RKO (cell line): Measurements from ENCODE around the gene PABPN1L.
"Not testable (repeated sequence)": the region's sequence is repeated elsewhere in the genome, so short reads cannot be mapped to it uniquely, and the experiment has no call there.

Experiments
- DNase-seq: peaks from one replicate; pipeline ENCODE4 v3.0.0-alpha.2; 2016; ENCODE audit warnings: low spot score

The PABPN1L gene

GRCh38 chr16:88830783-88831182 is 35.7 kb downstream of the PABPN1L start:
- DNase-seq, result no peak

- no peak for DNase-seq
These were observed 36.2 kb downstream of the PABPN1L start for GRCh38 chr16:88830258-88830657.

GRCh38 chr16:88828711-88829110 is 37.7 kb downstream of the PABPN1L start:
- no peak for DNase-seq

- DNase-seq, result no peak
These were observed 38.7 kb downstream of the PABPN1L start for GRCh38 chr16:88827727-88828126.

GRCh38 chr16:88826070-88826840 is 40.2 kb downstream of the PABPN1L start:
- no peak for DNase-seq

GRCh38 chr16:88825146-88825545 is 41.3 kb downstream of the PABPN1L start:
- DNase-seq, result no peak

- DNase-seq, result no peak
These were observed 42.0 kb downstream of the PABPN1L start for GRCh38 chr16:88824256-88825077.

- not testable (repeated sequence) for DNase-seq
These were observed 42.8 kb downstream of the PABPN1L start for GRCh38 chr16:88823646-88824045.

GRCh38 chr16:88822281-88823040 is 44.0 kb downstream of the PABPN1L start:
- no peak for DNase-seq

GRCh38 chr16:88821168-88821850 is 45.2 kb downstream of the PABPN1L start:
- DNase-seq, result no peak

GRCh38 chr16:88820385-88821025 is 46.0 kb downstream of the PABPN1L start:
- DNase-seq, result no peak

GRCh38 chr16:88819126-88819525 is 47.3 kb downstream of the PABPN1L start:
- DNase-seq, result no peak

GRCh38 chr16:88818575-88818874 is 47.9 kb downstream of the PABPN1L start:
- DNase-seq, result no peak

GRCh38 chr16:88817785-88818574 is 48.5 kb downstream of the PABPN1L start:
- DNase-seq, result no peak

- DNase-seq, result no peak
These were observed 49.5 kb downstream of the PABPN1L start for GRCh38 chr16:88816736-88817535.

- DNase-seq, result no peak
These were observed 50.4 kb downstream of the PABPN1L start for GRCh38 chr16:88815901-88816589.

GRCh38 chr16:88815227-88815626 is 51.2 kb downstream of the PABPN1L start:
- no peak for DNase-seq

- no peak for DNase-seq
These were observed 52.3 kb downstream of the PABPN1L start for GRCh38 chr16:88814144-88814502.
